ENCODE data around the gene IGIP.

IGIP gene

GRCh38 chr5:140157032-140157781 lies 31.5 kb downstream of the IGIP start:
- H3K4me3 ChIP-seq (ENCODE audit: low read length, poor library complexity, severe bottlenecking) = no peak overlapping the region
- H3K9me3 ChIP-seq (ENCODE audit: insufficient read depth, low read depth, low read length) = no peaks in the 10 kb centered on the region
- H3K27me3 ChIP-seq (ENCODE audit: insufficient read depth, low read length, poor library complexity, severe bottlenecking) = no peaks in the 10 kb centered on the region
- no peak overlapping the region for H3K4me2 ChIP-seq (ENCODE audit: low read depth, low read length, poor library complexity, severe bottlenecking)
- no peaks in the 10 kb centered on the region for H4K20me1 ChIP-seq (ENCODE audit: insufficient read depth, low read length, poor library complexity, severe bottlenecking)
- H3K79me2 ChIP-seq (ENCODE audit: insufficient read depth, low read length) = no peaks in the 10 kb centered on the region
- no peak overlapping the region for H2AFZ ChIP-seq (ENCODE audit: low read length)
- H3K4me1 ChIP-seq (ENCODE audit: insufficient read depth, low read length, poor library complexity, severe bottlenecking) = no peaks in the 10 kb centered on the region
- H3K9ac ChIP-seq (ENCODE audit: low read depth, low read length, poor library complexity, severe bottlenecking) = no peak overlapping the region
- no peak for TF ChIP-seq EZH2phosphoT487 (IDR thresholded peaks at IDR 0.05; ENCODE audit: borderline replicate concordance)
- peak; percentile 86 for TF ChIP-seq CTCF (conservative IDR thresholded peaks at IDR 0.05; ENCODE audit: low read length)
- no peaks in the 10 kb centered on the region for H3F3A ChIP-seq (ENCODE audit: low read depth)
- no peaks in the 10 kb centered on the region for H3K36me3 ChIP-seq (ENCODE audit: insufficient read depth, low read length)
- no peaks in the 10 kb centered on the region for H3K9me2 ChIP-seq (replicated peaks; ENCODE audit: low read depth, low read length)

GRCh38 chr5:140159014-140159927 lies 33.5 kb downstream of the IGIP start:
- no peak for TF ChIP-seq CTCF (conservative IDR thresholded peaks at IDR 0.05; ENCODE audit: low read length)
- no peak for TF ChIP-seq EZH2phosphoT487 (IDR thresholded peaks at IDR 0.05; ENCODE audit: borderline replicate concordance)
- no peaks in the 10 kb centered on the region for H3K9me2 ChIP-seq (replicated peaks; ENCODE audit: low read depth, low read length)
- H3K4me2 ChIP-seq (ENCODE audit: low read depth, low read length, poor library complexity, severe bottlenecking) = no peak overlapping the region
- no peaks in the 10 kb centered on the region for H3K36me3 ChIP-seq (ENCODE audit: insufficient read depth, low read length)
- H3K4me1 ChIP-seq (ENCODE audit: insufficient read depth, low read length, poor library complexity, severe bottlenecking) = no peaks in the 10 kb centered on the region
- H3F3A ChIP-seq (ENCODE audit: low read depth) = no peaks in the 10 kb centered on the region
- H2AFZ ChIP-seq (ENCODE audit: low read length) = no peak overlapping the region
- H3K79me2 ChIP-seq (ENCODE audit: insufficient read depth, low read length) = no peaks in the 10 kb centered on the region
- H3K27me3 ChIP-seq (ENCODE audit: insufficient read depth, low read length, poor library complexity, severe bottlenecking) = no peaks in the 10 kb centered on the region
- no peak overlapping the region for H3K4me3 ChIP-seq (ENCODE audit: low read length, poor library complexity, severe bottlenecking)
- no peaks in the 10 kb centered on the region for H3K9me3 ChIP-seq (ENCODE audit: insufficient read depth, low read depth, low read length)
- H3K9ac ChIP-seq (ENCODE audit: low read depth, low read length, poor library complexity, severe bottlenecking) = no peak overlapping the region
- no peaks in the 10 kb centered on the region for H4K20me1 ChIP-seq (ENCODE audit: insufficient read depth, low read length, poor library complexity, severe bottlenecking)

GRCh38 chr5:140162275-140162674 lies 36.5 kb downstream of the IGIP start:
- no peak overlapping the region for H2AFZ ChIP-seq (ENCODE audit: low read length)
- H4K20me1 ChIP-seq (ENCODE audit: insufficient read depth, low read length, poor library complexity, severe bottlenecking) = no peaks in the 10 kb centered on the region
- H3K9me3 ChIP-seq (ENCODE audit: insufficient read depth, low read depth, low read length) = no peaks in the 10 kb centered on the region
- H3K4me2 ChIP-seq (ENCODE audit: low read depth, low read length, poor library complexity, severe bottlenecking) = no peak overlapping the region
- H3K9ac ChIP-seq (ENCODE audit: low read depth, low read length, poor library complexity, severe bottlenecking) = no peak overlapping the region
- no peaks in the 10 kb centered on the region for H3K4me1 ChIP-seq (ENCODE audit: insufficient read depth, low read length, poor library complexity, severe bottlenecking)
- no peak for TF ChIP-seq CTCF (conservative IDR thresholded peaks at IDR 0.05; ENCODE audit: low read length)
- TF ChIP-seq EZH2phosphoT487 (IDR thresholded peaks at IDR 0.05; ENCODE audit: borderline replicate concordance) = no peak
- no peaks in the 10 kb centered on the region for H3K27me3 ChIP-seq (ENCODE audit: insufficient read depth, low read length, poor library complexity, severe bottlenecking)
- H3K4me3 ChIP-seq (ENCODE audit: low read length, poor library complexity, severe bottlenecking) = no peak overlapping the region
- H3K79me2 ChIP-seq (ENCODE audit: insufficient read depth, low read length) = no peaks in the 10 kb centered on the region
- no peaks in the 10 kb centered on the region for H3F3A ChIP-seq (ENCODE audit: low read depth)
- H3K9me2 ChIP-seq (replicated peaks; ENCODE audit: low read depth, low read length) = no peaks in the 10 kb centered on the region
- H3K36me3 ChIP-seq (ENCODE audit: insufficient read depth, low read length) = no peaks in the 10 kb centered on the region

Data from Loucy (cell line).